RWPE1 (cell line): Measurements from ENCODE around the gene KLHL25.

Experiments
- CTCF ChIA-PET: fragments of 350-600 bp; sonication (Branson Sonifier 250); formaldehyde crosslinking; extraction: SDS; loops from one replicate; lab custom pipeline; 2021; lab: Yijun Ruan, JAX
- POLR2A ChIA-PET: fragments of 400-600 bp; formaldehyde crosslinking; extraction: SDS; loops from one replicate; lab custom pipeline; 2020; ENCODE audit warnings: antibody characterized with exemption; ENCODE audit not compliant: low non-redundant PET; lab: Yijun Ruan, JAX
- DNase-seq: peaks from one replicate; pipeline ENCODE4 v3.0.0; 2012; ENCODE audit warnings: low spot score
- H3K27ac ChIP-seq: fragments of 450-650 bp; 2 replicates; pipeline ENCODE4 v1.5.1; 2017
- TF ChIP-seq, protein P1 (sequence below): fragments of 450-650 bp; conservative IDR thresholded peaks from 2 replicates; pipeline ENCODE4 v1.5.1; 2017; ENCODE audit warnings: low read depth, mild to moderate bottlenecking

The KLHL25 gene

DNA sequence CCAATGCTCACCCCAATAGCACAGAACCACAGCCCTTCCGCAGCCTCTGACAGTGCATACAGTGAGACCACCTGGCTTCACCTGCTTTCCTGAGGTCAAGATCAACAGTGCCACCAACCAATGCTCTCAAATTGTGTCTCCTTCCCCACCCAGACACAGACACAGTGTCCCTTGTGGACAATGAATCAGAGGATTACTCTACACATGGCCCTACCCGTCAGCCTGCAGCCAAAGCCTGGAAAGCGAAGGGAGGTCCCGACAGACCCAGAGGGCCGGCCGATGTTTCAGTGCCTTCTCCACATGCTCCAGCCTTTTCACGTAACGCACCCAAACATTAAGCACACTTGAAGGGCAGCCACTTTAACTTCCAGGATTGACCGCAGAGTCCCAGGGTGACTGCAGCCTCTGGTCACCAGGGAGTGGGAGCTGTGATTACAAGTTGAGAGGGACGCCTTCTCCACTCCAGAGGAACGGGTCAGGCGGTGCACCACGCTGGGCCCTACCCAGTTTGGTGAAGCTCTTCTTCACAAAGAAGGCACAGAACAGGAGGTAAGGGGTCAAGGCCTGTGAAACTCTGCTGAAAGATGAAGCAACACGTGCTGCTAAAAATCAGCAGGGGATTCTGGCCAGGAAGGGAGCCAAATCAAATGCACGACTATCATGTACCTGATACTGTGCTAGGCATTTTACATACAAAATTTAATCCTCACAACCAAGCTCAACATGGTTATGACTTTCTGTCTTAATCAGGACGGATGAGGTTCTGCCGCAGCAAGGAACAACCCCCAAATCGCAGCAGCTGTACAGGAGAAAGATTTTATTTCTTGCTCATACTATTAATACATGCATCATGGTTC is 17.2 kb downstream of the KLHL25 start:
- ChIA-PET CTCF (interaction anchor here (0.7 kb wide), 1 partner anchor 38 kb away, joined by 3 read pairs; no protein-coding TSS in a partner anchor), POLR2A (no interaction called here)
- no peak for DNase-seq
- H3K27ac ChIP-seq = no peak overlapping the region
- TF ChIP-seq, protein P1, sequence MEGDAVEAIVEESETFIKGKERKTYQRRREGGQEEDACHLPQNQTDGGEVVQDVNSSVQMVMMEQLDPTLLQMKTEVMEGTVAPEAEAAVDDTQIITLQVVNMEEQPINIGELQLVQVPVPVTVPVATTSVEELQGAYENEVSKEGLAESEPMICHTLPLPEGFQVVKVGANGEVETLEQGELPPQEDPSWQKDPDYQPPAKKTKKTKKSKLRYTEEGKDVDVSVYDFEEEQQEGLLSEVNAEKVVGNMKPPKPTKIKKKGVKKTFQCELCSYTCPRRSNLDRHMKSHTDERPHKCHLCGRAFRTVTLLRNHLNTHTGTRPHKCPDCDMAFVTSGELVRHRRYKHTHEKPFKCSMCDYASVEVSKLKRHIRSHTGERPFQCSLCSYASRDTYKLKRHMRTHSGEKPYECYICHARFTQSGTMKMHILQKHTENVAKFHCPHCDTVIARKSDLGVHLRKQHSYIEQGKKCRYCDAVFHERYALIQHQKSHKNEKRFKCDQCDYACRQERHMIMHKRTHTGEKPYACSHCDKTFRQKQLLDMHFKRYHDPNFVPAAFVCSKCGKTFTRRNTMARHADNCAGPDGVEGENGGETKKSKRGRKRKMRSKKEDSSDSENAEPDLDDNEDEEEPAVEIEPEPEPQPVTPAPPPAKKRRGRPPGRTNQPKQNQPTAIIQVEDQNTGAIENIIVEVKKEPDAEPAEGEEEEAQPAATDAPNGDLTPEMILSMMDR = no peak

DNA sequence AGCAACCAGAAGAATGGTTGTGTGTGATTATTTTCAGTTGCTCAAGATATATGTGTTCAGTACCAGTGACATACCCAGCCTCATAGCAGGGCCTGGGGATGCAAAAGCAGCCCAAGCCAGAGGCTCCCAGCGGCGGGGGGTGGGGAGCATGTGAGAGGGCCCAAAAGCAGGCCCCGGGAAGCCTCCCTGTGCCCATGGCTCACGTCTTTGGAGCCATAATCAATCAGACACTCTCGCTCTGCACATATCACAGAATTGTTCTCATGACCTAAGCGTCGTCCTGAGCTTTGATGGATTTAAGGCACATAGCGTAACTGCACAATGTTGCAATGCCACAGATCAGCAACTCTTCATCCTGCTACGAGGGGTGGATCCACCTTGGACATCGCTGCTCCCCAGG is 20.8 kb downstream of the KLHL25 start:
- ChIA-PET POLR2A (no interaction called here), CTCF (no interaction called here)
- no peak for DNase-seq
- H3K27ac ChIP-seq = peak overlapping the region; percentile 79
- TF ChIP-seq, protein P1 = no peak

DNA sequence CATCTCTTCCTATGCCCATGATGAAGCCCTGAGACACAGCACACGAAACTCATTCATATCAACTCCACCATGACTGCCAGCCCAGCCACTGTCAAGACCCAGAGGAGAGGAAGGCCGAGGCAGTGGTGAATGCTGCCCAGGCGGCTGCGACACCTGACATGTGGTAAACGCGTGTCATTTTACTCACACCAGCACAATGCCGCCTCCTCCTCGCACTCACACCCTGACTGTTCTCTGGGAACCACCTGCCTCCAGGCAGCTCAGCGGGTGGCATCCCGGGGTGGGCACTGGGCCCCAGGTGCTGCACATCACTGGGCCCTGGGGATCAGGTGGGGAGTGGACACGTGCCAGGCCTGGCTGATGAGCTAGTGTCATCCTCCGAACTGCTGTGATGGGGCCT is 21.5 kb downstream of the KLHL25 start:
- ChIA-PET CTCF (no interaction called here), POLR2A (no interaction called here)
- DNase-seq = no peak
- TF ChIP-seq, protein P1 = no peak
- H3K27ac ChIP-seq = peak overlapping the region; percentile 79

DNA sequence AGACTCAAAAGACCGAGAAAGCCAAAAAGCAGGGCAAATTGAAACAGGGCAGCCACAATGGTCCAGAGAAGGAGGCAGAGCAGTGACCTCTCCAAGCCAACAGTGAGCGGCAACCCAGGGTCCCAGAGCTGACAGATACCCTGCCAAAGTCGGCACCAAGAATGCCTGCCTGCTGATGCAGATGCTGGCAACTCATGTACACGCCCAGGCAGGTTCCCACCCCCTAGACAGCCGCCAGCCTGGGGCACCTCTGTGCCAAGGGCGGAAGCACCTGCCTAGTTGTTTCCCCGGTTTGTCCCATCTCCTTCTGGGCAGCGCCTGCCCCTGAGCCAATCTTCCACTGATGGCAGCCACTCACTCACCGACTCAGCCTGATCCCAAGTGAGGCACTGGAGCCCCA is 22.1 kb downstream of the KLHL25 start:
- DNase-seq = peak; percentile 58
- CTCF ChIA-PET = interaction anchor here (1.0 kb wide), 1 partner anchor 28 kb away, joined by 3 read pairs; no protein-coding TSS in a partner anchor
- TF ChIP-seq, protein P1 = no peak
- H3K27ac ChIP-seq = peak overlapping the region; percentile 79
- POLR2A ChIA-PET = no interaction called here

DNA sequence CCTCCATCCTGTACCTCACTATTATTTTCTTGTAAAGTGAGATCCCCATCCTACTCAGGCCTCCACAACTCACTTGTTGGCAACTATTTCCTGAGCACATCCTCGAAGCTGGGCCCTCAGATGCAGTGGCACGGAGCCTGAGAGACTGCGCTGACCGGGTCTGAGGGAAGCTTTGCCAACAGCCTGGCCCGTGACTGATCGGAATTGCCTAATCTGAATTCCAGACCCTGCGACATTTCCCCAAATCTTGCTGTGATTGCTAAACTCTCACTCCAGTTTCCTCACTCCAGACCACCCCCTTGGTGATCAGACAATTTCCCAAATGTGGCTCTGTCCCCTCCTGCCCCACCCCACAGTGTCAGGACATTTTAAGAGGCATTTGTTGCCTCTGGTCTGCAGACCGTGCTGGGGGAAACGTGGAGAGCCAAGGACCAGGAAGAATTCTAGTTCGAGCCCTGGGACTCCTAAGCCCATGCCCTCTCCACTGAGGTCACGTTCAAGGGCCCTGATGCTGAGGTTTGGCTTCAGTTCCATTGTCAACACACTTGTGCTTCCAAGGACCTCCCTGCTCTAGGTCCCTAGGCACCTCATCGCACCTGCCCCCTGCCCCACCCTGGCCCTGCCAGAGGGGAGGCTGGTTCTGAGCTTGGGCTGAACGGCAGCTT is 22.8 kb downstream of the KLHL25 start:
- TF ChIP-seq, protein P1 = no peak
- no peak for DNase-seq
- peak overlapping the region; percentile 79 for H3K27ac ChIP-seq
- ChIA-PET POLR2A (no interaction called here), CTCF (interaction anchor here (1.0 kb wide), 1 partner anchor 29 kb away, joined by 3 read pairs; no protein-coding TSS in a partner anchor)

- ChIA-PET POLR2A (no interaction called here), CTCF (no interaction called here)
- TF ChIP-seq, protein P1 = no peak
- H3K27ac ChIP-seq = peak overlapping the region; percentile 79
- DNase-seq = no peak
These were observed 23.5 kb downstream of the KLHL25 start for GRCh38 chr15:85771271-85771670.
